ENCODE results near the gene ECEL1.

ECEL1 gene

DNA sequence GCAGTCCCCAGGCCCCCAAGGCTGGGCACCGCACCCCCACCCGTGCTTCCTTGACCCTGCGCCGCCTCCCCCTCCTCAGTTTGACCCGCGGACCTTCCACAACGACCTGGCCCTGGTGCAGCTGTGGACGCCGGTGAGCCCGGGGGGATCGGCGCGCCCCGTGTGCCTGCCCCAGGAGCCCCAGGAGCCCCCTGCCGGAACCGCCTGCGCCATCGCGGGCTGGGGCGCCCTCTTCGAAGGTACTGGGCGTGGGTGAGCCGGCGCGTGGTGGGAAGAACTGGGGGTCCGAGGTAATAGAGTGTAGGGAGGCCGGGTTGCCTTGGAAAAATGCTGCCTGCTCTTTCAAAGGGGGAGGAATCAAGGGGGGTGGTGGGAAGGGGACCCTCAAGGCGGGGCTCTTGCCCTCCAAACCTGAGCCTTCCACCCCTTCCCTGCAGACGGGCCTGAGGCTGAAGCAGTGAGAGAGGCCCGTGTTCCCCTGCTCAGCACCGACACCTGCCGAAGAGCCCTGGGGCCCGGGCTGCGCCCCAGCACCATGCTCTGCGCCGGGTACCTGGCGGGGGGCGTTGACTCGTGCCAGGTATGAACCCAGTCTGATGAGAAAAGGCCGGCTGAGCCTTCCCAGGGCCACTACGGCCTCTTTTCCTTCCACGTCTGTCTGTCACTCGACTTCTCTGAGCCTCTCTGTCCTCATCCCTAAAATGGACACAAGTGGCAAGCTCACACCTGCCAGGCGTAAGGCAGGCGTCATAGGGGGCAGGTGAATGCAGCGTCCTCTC lies 35.2 kb upstream of the ECEL1 start:
- no peak for DNase-seq (ENCODE audit: low spot score)

DNA sequence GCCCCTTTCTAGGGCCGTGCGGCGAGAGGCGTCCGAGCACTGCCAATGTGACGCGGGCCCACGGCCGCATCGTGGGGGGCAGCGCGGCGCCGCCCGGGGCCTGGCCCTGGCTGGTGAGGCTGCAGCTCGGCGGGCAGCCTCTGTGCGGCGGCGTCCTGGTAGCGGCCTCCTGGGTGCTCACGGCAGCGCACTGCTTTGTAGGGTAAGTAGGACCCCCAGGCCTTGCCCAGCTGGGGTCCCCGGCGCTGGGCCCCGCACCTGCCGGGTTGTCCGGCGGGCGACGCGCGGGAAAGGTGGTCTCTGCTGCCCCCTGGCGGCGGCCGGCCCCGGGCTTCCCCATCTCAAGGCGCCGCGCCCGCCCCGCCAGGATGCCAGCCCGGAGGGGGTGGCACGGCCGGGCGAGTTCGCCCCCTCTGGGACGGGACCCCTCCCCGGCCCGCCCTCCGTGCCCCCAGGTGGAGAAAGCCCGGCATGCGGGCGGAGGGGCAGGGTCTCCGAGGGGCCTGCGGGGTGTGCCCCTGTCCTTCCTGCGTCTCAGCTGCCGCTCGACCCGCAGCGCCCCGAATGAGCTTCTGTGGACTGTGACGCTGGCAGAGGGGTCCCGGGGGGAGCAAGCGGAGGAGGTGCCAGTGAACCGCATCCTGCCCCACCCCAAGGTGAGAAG lies 34.5 kb upstream of the ECEL1 start:
- DNase-seq (ENCODE audit: low spot score) = no peak

DNA sequence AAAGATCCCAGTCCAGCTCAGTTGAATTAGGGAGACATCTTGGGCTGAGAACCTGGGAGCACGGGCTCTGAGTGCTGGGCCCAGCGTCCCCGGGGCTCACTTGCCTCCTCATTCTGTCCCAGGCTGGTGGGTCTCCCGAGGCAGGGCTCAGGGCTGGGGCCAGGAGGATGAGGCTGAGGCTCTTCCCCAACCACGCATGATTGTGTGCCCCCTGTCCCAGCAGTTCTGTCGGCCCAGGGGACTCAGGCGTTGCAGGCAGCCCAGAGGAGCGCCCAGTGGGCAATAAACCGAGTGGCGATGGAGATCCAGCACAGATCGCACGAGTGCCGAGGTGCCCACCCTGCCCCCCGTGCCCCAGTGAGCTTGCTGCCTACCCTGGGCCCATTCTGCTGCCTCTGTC lies 33.5 kb upstream of the ECEL1 start:
- DNase-seq (ENCODE audit: low spot score) = no peak

DNA sequence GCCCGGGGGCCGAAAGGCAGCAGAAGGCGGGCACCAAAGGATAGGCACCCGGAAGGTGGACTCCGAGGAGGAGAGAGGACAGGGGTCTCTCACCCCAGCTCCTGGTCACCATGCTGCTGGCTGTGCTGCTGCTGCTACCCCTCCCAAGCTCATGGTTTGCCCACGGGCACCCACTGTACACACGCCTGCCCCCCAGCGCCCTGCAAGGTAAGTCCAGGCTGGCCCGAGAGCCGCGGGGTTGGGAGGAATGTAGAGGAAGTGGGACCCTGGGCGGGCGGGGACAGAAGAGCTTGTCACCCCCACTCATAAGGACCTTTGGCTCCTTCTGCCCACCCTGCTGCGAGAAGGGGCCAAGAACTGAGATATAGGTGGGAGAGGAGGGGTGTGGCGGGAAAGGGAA lies 32.9 kb upstream of the ECEL1 start:
- DNase-seq (ENCODE audit: low spot score) = no peak

DNA sequence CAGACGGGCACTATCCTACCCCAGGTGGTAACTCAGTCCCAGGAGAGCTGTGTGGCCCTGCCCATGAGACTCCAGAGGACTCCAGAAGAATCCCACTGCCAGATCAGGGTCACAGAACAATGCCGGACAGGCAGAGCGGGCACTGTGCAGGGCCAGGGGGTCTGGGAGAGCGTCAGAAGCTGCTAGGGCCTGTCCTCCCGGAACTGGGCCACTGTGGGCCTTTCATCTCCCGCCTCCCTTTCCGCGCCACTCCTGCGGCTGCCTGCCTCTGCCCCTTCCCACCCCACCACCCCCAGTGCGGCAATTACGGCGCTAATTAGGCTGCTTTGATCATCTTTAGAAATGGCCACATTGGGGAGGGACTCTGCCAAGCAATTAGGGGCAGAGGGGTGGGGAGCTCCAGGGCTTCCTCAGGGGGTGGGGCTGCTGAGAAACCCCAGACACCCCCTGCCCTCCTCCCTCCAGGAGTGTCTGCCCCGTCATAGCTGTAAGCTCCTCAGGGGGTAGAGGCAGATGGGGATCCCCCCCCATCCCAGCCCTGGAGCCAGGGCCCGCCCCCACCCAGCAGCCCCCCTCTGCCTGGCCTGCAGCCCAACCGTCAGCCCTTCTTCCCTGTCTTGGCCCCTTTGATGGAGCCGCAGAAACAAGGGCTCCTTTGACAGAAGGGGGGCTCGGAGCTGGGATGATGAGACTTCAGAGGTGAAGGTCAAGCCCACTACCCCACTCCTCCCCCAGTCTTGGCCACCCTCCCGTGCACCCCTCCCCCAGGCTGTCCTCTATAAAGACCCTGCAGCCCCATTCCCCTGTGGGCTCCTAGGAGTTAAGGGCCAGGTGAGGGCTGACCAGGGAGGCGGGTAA lies 32.2 kb upstream of the ECEL1 start, which contains the start of gene PRSS56:
TSS of gene PRSS56 (plus strand) at position 808 of the 858 bp plus-strand sequence. CDS start 211 bp downstream, outside the sequence.
- no peak for DNase-seq (ENCODE audit: low spot score)

DNA sequence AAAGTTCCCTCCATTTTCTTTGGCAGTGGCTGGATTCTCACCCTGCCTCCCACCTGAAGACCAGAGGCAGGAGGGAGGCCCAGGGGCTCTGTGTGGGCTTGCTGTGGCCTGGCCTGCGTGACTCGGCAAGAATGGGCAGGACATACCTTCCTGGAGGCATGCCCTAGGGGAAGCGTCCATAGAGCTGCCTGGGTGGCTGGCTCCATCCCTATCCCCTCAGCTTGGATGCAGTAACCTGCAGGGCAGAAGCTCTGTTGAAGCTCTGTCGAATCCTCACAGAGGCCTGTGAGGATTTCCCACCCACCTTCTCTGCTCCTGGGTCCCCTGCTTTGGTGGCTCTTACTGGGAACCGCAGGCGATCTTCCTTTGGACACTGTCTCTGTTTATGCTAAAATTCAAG lies 31.2 kb upstream of the ECEL1 start:
- DNase-seq (ENCODE audit: low spot score) = no peak

DNA sequence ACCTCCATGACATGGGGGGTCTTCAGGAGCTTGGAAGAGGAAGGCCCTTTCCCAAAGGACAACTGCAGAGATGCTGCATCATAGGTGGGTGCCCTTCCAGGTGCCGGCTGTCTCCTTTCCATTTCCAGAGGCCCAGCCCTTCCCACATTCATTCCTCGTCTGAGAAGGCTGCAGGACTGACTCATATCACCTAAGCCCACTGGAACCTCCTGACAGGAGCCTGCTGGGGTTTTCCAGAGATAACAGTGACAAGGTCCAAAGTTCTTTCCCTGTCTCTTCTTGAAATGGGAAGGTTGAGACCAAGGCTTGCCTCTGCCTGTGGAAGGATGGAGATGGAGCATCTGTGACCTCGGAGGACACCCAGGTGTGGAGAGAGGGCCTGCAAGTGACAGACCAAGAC lies 28.9 kb upstream of the ECEL1 start:
- DNase-seq (ENCODE audit: low spot score) = no peak

DNA sequence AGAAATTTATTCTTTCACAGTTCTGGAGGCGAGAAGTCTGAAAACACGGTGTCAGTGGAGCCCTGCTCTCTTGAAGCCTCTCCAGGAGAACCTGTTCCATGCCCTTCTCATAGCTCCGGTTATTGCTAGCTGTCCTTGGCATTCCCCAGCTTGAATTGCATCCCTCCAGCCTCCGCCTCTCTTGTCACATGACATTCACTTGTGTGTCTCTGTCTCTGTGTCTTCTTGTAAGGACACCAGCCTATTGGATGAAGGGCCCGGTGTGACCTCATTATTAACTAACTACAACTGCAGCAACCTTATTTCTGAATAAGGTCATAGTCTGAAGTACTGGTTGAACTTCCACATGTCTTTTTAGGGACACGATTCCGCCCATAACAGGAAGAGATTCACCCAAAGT lies 28.0 kb upstream of the ECEL1 start:
- no peak for DNase-seq (ENCODE audit: low spot score)

DNA sequence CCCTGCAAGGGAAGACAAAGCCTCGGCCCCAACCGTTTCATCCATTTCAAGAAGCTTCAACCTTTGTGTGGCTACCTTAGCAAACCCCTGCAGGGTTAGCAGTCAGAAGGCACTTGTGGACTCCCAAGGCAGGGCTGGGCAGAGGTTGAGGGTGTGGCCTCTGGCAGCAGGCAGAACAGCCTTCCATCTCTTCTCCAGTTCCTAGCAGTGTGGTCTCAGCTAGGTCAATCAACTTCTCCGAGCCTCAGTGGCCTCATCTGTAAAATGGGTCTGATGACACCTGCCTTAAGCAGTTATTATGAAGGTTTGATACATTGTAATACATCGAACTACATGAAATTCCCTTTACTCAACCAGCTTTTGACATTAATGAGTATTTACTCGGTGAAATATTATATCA lies 25.7 kb upstream of the ECEL1 start:
- DNase-seq (ENCODE audit: low spot score) = no peak

DNA sequence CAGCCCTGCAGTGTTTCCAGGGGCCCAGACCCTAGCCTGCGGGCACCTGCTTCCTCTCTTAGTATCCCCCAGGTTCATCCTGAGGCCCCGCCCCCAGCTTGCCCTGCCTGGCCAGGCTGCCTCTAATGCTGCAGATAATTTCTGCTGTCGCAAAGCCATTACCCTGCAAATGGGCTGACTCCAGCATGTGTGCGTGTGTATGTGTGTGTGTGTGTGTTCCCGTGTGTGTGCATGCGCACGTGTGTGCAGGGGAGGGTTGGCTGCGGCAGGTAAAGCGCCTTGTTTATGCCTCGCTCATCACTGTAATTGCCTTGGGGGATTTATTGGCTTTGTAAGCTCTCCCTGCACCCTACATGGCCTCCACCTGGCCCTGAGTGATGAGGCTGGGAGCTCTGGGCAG lies 25.0 kb upstream of the ECEL1 start:
- no peak for DNase-seq (ENCODE audit: low spot score)

DNA sequence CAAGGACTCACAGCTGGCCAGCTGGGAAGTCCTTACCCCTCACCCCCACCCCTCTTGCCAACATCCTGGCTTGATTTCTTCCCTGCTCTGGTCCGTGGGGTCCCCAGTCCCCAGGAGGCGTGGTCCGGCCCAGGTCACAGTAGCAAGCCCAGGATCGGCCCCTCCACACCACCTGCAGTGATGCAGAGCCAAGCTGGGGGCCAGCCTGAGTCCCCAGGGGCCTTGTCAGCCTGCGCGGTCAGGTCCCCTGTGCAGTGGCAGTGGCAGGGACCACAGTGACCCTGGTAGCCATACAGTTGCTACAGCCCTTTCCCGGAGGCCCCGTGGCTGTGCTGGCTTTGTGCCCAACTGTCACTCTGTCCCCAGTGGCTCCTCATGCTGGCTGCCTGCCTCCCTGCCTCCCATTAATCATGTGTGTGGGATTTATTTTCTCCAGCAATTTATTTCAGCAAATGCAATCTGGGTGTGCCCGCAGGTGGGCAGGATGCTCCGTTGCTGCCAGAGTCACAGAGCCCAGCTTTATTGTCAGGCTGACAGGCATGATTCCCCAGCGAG lies 23.8 kb upstream of the ECEL1 start:
- DNase-seq (ENCODE audit: low spot score) = no peak

DNA sequence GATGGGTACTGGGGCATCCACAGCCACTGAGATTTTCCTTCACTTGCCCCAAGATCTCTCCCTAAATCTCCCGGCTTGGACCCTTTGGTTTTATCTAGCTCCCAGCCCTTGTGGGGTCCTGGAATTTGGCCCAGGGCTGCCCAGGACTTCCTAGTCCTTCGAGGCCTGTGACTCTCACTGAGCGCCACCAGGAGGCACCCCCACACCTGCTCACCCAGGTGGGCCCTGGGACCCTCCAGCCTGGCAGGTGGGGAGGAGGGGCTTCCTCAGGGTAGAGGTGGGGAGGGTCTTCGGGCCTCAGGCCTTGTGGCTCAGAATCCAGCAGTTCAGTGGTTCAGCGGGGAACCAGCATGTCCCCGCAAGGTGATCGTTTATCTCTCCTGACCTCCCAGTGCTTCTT lies 20.6 kb upstream of the ECEL1 start:
- no peak for DNase-seq (ENCODE audit: low spot score)

DNA sequence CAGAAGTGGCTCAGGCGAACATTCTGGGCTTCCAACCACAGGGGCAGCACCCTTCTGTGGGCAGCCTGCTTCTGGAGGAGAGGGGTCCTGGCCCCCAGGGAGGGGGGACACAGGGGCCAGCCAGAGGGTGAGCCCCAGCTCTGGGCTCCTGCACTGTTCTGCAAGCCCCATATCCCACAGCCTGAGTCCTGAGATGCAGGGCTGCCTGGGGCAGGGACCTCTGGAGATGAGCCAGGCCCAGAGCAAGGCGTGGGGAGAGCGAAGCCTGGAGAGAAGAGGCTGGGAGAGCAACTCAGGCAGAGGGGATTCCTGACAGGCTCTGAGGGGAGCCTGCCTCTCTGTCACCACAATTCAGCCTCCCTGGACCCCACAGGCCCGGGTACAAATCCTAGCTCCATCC lies 19.1 kb upstream of the ECEL1 start:
- no peak for DNase-seq (ENCODE audit: low spot score)

DNA sequence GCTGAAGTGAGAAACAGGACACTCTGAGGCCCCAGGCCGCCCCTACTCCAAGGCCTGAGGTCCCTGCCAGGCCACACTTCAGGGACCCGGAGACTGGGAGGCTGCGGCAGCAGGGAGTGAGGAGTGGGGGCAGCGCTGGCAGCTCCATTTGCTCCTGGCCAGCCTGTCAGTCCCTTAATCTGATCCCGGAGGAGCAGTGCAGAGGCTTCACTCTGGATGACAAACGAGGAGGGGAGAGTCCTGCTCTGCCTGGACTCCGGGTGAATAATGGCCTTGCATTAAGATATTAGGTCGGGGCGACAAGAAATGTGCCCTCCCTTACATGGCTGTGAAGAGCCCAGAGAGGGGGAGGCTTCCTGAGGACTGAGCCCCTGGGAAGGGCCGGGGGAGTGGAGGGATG lies 18.2 kb upstream of the ECEL1 start:
- no peak for DNase-seq (ENCODE audit: low spot score)

DNA sequence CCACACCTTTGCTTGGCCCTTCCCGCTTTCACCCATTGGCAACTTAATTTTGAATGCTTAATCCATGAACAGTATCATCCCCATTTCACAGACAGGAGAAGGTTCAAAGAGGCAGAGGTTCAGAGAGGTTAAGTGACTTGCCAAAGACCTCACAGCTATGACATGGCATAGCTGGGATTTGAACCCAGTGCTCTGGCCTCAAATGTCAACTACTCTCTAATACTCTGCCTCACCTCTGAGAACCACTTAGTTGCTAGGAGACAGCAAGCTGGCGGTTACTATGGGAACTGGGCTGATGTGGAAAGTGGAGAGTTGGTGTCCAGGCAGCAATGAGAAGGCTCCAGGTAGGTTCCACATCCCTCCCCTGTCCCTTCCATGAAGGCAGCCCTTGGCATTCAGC lies 16.8 kb upstream of the ECEL1 start:
- DNase-seq (ENCODE audit: low spot score) = no peak

DNA sequence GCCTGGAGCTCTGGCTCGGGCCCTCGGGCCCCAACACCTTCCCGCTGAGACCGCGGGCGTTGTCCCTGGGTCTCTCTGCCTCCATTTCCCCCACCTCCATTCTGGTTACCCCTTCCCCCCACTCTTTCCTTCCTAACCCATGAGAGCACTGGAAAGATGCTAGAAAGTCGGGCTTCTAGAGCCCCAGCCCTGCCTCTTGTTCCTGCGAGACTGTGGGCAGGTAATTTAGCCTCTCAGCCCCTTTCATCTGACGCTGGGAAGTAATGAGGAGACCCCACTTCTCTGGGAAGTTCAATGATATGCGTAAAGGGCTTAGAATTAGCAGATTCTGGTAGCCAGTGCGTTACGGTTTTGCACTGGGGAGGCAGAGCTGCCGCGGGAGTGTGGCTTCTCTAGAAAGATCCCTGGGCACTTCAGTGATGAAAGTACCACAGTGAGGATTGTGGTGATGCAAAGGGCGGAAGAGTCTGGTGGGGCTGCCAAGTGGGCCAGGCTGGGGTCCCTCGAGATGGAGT lies 16.2 kb upstream of the ECEL1 start:
- DNase-seq (ENCODE audit: low spot score) = no peak

DNA sequence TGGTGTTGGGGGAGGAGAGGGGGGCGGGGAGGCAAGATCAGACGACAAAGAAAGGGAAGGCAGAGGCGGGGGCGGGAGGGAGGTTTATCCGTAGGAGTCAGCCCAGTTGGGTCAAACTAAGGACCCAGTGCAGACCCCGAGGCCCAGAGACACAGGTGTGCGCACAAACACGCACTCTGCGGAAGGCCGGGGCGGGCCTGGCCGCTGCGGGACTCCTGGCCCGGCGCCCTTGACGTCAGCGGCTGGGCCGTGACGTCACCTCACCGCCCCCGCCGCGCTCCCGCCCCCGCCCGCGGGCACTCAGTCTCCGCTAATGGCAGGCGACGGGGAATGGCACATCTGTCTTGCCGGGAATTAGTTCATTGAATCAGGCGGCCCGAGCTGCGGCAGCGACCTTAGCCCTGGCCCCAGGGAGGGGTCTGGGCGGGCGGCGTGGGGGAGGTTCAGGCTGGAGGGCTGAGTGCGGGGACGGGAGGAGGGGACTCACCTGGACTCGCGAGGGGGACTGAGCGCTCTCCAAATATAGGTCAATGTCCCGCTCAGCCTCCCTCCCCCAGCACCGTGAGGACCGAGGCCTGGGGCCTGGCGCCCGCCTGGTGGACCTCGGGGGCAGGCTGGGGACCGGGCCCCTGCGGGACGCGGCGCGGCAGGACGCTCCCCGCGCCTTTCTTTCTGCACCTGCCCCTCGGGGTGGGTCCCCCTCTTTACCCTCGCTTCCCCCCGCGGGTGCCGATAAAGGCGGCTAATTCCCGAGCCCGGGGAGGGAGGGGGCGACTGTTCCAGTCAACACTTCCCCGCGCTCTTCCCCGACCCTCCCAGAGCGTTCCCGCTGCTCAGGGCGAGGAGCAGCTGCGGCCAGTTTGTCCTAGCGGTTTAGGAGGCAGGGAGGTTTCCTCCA lies 15.5 kb upstream of the ECEL1 start:
- peak; percentile 29 for DNase-seq (ENCODE audit: low spot score)

DNA sequence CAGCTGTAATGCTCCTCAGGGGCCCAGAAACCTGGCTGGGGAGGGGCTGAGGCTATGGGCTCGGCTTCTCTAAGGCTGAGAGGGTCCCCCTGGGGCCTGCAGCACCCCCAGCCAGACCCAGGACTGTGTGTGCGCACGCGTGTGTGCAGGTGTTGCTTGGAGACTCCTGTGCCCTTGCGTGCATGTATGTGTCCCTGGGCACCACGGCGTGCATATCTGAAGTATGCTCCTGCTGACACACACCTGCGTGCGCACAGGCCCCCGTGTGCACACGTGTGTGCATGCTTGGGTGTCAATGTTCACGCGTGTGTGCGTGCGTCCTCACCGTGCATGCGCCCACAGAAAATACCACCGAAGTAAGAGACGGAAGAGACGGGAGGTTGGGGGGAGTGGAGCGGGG lies 14.9 kb upstream of the ECEL1 start:
- no peak for DNase-seq (ENCODE audit: low spot score)

DNA sequence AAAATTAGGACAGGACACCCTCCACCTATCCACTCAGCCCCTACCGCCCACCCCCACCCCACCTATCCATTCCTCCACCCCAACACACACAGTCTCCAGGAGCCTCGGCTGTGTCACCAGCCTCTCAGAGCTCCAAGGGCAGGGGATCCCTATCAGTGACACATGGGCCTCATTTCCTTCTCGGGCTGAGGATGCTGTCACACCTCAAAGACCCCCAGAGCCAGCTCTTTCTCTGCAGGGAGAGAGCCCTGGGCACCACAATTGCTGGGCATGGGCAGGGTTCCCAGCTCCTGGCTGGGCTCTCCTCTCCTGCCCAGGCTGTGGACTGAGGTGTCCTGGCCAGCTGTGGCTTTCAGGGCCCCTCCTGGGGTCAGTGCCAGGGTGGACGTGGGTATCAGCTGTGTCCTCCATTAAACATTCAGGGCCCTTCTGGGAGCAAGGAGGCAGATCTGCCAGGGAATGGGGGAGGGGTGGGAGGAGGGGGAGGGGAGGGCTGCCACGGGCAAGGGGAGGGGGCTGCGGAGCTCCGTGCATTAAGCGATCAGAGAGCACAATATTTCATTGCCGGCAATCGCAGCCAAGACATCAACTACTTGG lies 14.3 kb upstream of the ECEL1 start:
- DNase-seq (ENCODE audit: low spot score) = no peak

DNA sequence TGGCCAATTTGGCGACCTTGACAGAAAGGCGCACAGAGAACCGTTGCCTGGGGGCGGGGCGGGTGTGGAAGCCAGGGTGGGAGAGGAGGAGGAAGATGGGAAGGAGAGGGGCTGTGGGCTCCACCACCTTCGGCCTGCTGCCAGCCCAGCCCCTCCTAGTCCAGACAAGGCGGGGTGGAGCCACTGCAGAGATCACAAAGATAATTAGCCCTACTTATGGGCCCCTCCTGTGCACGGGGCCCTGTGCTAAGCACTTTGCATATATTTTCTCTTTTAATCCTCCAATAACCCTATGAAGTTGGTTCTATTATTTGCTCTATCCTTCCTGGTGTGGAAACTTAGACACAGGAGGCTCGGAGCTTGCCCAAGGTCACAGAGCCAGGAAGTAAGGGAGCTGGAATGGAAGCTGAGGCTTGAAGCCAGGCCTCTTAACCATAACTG lies 13.7 kb upstream of the ECEL1 start:
- no peak for DNase-seq (ENCODE audit: low spot score)

DNA sequence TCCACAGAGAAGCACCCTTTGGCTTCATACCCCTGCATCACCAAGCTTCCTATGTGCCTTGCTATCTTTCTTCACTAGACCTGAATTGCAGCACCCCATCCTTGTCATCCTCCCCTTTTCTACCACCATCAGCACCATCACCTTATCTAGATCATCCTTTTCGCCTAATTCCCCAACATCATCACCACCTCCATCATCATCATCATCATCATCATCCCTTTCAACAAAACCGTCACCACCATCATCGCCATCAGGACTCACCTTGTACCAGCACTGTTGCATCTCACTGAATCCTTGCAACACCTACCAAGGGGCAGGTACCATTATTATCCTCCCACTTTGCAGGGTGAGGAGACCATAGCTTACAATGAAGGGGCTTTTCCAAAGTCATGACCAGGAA lies 10.8 kb upstream of the ECEL1 start:
- DNase-seq (ENCODE audit: low spot score) = no peak
